Natural killer cell (primary cell): ENCODE measurements around the gene LARP4B. TPM values are rescaled to one million over a fixed set of nuclear protein-coding genes. Genes with fewer than 3 reads are reported as not detected.

Experiments
- ATAC-seq, 3 donors: fragments of 150-1000 bp in 2 of 3; fragments of 200-7000 bp in 1 of 3; cut with Tn5 transposase; 1 replicate in 1 of 3; 2 replicates in 2 of 3; pipeline ENCODE4 v1.10.0; 2021; ENCODE audit warnings: mild to moderate bottlenecking in 2 of 3, moderate library complexity in 2 of 3
- DNase-seq, 2 donors: peaks; one replicate each; pipeline versions ENCODE4 v3.0.0 to v3.0.0-alpha.2; 2013 to 2021; ENCODE audit warnings: mixed read lengths in 1 of 2
- H3K27ac ChIP-seq: one replicate; pipeline ENCODE4 v1.5.1; 2013; ENCODE audit warnings: mild to moderate bottlenecking, low read length
- H3K27me3 ChIP-seq: one replicate; pipeline ENCODE4 v1.6.1; 2013; ENCODE audit warnings: low read length; ENCODE audit not compliant: control insufficient read depth, insufficient read depth
- H3K36me3 ChIP-seq: one replicate; pipeline ENCODE4 v1.6.1; 2013; ENCODE audit warnings: low read length; ENCODE audit not compliant: control insufficient read depth, insufficient read depth
- H3K4me1 ChIP-seq: one replicate; pipeline ENCODE4 v1.6.1; 2013; ENCODE audit warnings: low read length; ENCODE audit not compliant: control insufficient read depth, insufficient read depth
- H3K4me3 ChIP-seq: one replicate; pipeline ENCODE4 v1.5.1; 2013; ENCODE audit warnings: low read length
- H3K9me3 ChIP-seq: one replicate; pipeline ENCODE4 v1.6.1; 2013; ENCODE audit warnings: low read length; ENCODE audit not compliant: control insufficient read depth, insufficient read depth
- H3K27ac Mint-ChIP-seq, 2 donors: one replicate each; pipeline ENCODE4 v1.8.0; 2022; ENCODE audit warnings: mild to moderate bottlenecking in 2 of 2, mixed read lengths in 2 of 2, moderate library complexity in 1 of 2
- H3K27me3 Mint-ChIP-seq, 2 donors: one replicate each; pipeline ENCODE4 v1.8.0; 2022; ENCODE audit warnings: low read depth in 2 of 2, mixed read lengths in 2 of 2
- H3K36me3 Mint-ChIP-seq: one replicate; pipeline ENCODE4 v1.8.0; 2022; ENCODE audit warnings: mixed read lengths
- H3K4me1 Mint-ChIP-seq, 2 donors: one replicate each; pipeline ENCODE4 v1.8.0; 2022; ENCODE audit warnings: mixed read lengths in 2 of 2
- H3K4me3 Mint-ChIP-seq: one replicate; pipeline ENCODE4 v1.8.0; 2022; ENCODE audit warnings: mild to moderate bottlenecking, moderate library complexity, mixed read lengths
- H3K9me3 Mint-ChIP-seq, 2 donors: one replicate each; pipeline ENCODE4 v1.8.0; 2022; ENCODE audit warnings: mixed read lengths in 2 of 2
- WGBS: methylation state at CpG from one replicate; pipeline ENCODE4 v1.1.7; 2013; ENCODE audit warnings: missing lambda C conversion rate; ENCODE audit not compliant: insufficient coverage; 5-methylcytosine and 5-hydroxymethylcytosine counted together
- intact Hi-C: fragments of 100-400 bp; cut with micrococcal nuclease; formaldehyde crosslinking; loops from one replicate; pipeline ENCODE4 v1.14.2; 2022
- total RNA-seq, 4 donors: library from RNA; stranded (reverse); fragments of 120-200 nt in 1 of 4; gene quantifications; one replicate each; pipeline versions ENCODE4 v1.2.3 to v1.2.4, GENCODE V29; 2013 to 2022
- TF ChIP-seq, protein P1 (sequence below): fragments of 200-600 bp; IDR thresholded peaks from one replicate; pipeline ENCODE4 v1.8.0; 2022; ENCODE audit warnings: antibody characterized with exemption

LARP4B gene
- total RNA-seq, 3 donors from 2014 or later (not counting 1 experiment from before 2014, with no cell fraction given), result 75.5 to 95.4 (median 90.2) TPM

DNA sequence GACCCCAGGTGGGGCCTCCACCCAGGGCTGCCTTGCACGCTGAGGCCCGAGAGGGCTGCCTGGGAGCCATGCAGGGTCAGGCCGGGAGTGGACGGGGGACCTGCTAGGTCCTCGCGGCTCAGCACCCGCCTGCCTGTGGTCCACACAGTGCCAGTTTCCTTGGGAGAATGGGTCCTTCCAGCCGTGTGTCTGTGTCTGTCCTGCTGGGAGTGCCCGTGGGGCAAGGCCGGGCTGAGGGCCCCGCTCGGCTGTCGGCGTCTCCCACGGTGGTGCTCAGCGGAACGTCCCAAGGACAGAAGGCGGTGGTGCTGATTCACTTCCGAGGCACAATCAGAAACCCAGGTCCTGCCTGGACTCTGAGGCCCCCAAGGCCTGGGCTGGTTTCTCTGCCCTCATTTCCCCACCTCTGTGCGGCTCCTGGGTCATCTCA is 33.5 kb upstream of the LARP4B start:
- Histone ChIP-seq H3K27ac (no peak overlapping the region), H3K9me3 (no peaks in the 10 kb centered on the region), H3K4me1 (no peaks in the 10 kb centered on the region), H3K27me3 (no peaks in the 10 kb centered on the region), H3K4me3 (no peak overlapping the region), H3K36me3 (no peaks in the 10 kb centered on the region)
- DNase-seq (no peak), ATAC-seq (peak in 1 of 3 donors; percentile 41)
- no peak overlapping the region for H3K4me3 Mint-ChIP-seq
- WGBS, result 95% methylated on average over 20 of the region's 20 CpGs
- intact Hi-C loops, result no loop called here
- H3K4me1 Mint-ChIP-seq, result peaks cover 0 to 4% of the 10 kb centered on the region in 2 donors
- no peaks in the 10 kb centered on the region for H3K9me3 Mint-ChIP-seq
- H3K36me3 Mint-ChIP-seq, result no peaks in the 10 kb centered on the region
- TF ChIP-seq, protein P1, sequence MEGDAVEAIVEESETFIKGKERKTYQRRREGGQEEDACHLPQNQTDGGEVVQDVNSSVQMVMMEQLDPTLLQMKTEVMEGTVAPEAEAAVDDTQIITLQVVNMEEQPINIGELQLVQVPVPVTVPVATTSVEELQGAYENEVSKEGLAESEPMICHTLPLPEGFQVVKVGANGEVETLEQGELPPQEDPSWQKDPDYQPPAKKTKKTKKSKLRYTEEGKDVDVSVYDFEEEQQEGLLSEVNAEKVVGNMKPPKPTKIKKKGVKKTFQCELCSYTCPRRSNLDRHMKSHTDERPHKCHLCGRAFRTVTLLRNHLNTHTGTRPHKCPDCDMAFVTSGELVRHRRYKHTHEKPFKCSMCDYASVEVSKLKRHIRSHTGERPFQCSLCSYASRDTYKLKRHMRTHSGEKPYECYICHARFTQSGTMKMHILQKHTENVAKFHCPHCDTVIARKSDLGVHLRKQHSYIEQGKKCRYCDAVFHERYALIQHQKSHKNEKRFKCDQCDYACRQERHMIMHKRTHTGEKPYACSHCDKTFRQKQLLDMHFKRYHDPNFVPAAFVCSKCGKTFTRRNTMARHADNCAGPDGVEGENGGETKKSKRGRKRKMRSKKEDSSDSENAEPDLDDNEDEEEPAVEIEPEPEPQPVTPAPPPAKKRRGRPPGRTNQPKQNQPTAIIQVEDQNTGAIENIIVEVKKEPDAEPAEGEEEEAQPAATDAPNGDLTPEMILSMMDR, result no peak
- H3K27ac Mint-ChIP-seq, result no peak overlapping the region
- H3K27me3 Mint-ChIP-seq, result peaks cover 19 to 22% of the 10 kb centered on the region in 2 donors

DNA sequence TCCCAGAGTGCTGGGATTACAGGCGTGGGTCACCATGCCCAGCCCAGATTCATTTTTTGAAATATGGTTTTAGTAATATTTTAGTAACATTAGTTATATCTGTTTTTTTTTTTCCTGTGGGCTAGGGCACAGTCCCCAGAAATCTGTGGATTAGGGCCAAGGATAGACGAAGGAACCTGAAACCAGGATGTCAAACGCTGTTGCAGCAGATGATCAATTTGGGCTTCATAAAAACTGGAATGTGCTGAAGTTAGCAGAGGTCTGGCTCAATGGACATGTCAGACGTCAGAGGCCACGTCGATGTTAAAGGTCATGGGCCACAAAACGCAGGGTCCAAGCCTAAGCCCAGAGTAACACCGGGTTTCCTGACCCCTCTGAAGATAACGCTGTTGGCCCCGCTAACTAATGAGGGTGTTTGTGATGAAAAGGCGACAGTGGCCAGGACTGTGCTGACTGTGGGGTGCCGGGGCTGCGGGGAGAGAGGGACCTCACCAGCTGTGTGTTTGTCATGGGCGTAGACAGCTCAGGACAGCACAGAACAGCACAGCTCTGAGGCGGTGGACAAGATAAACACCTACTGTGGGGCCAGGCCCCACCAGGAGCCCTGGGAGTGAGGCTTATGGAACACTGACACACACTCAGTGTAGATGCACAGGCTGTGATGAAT is 32.9 kb upstream of the LARP4B start:
- no peak overlapping the region for H3K27ac ChIP-seq
- H3K4me3 Mint-ChIP-seq, result no peak overlapping the region
- intact Hi-C loops, result no loop called here
- H3K36me3 Mint-ChIP-seq, result no peaks in the 10 kb centered on the region
- no peaks in the 10 kb centered on the region for H3K36me3 ChIP-seq
- DNase-seq (no peak), ATAC-seq (peak in 1 of 3 donors; percentile 7)
- H3K27ac Mint-ChIP-seq, result no peak overlapping the region
- TF ChIP-seq, protein P1, result no peak
- H3K9me3 ChIP-seq, result no peaks in the 10 kb centered on the region
- no peaks in the 10 kb centered on the region for H3K27me3 ChIP-seq
- 94% methylated on average over 15 of the region's 15 CpGs for WGBS
- peaks cover 0 to 4% of the 10 kb centered on the region in 2 donors for H3K4me1 Mint-ChIP-seq
- no peaks in the 10 kb centered on the region for H3K9me3 Mint-ChIP-seq
- H3K4me3 ChIP-seq, result no peak overlapping the region
- H3K4me1 ChIP-seq, result no peaks in the 10 kb centered on the region
- H3K27me3 Mint-ChIP-seq, result peaks cover 13 to 19% of the 10 kb centered on the region in 2 donors

DNA sequence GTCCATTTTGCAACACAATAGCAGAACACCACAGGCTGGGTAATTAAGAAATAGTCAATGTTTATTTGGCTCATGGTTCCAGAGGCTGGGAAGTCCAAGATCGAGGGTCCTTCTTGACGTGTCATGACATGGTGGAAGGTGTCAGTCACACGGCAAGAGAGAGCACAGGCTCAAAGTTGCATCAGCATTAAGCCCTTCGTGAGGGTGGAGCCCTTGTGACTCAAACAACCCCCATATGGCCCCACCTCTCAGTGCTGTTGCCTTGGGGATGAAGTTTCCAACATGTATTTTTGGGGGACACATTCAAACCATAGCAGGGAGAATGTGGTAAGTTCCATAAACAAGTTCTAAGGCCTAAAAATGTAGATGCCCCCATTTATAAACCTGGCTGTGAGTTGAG is 32.1 kb upstream of the LARP4B start:
- H3K36me3 Mint-ChIP-seq, result no peaks in the 10 kb centered on the region
- no peak overlapping the region for H3K4me3 Mint-ChIP-seq
- no peak overlapping the region for H3K4me3 ChIP-seq
- no peak overlapping the region for H3K27ac ChIP-seq
- no peaks in the 10 kb centered on the region for H3K27me3 ChIP-seq
- H3K4me1 Mint-ChIP-seq, result peaks cover 0 to 6% of the 10 kb centered on the region in 2 donors
- no peaks in the 10 kb centered on the region for H3K9me3 Mint-ChIP-seq
- 93% methylated on average over 3 of the region's 4 CpGs for WGBS
- DNase-seq (no peak), ATAC-seq (no peak)
- no peaks in the 10 kb centered on the region for H3K36me3 ChIP-seq
- H3K9me3 ChIP-seq, result no peaks in the 10 kb centered on the region
- peaks cover 7 to 13% of the 10 kb centered on the region in 2 donors for H3K27me3 Mint-ChIP-seq
- H3K27ac Mint-ChIP-seq, result no peak overlapping the region
- H3K4me1 ChIP-seq, result no peaks in the 10 kb centered on the region
- intact Hi-C loops, result no loop called here
- TF ChIP-seq, protein P1, result no peak

- Histone ChIP-seq H3K27ac (no peak overlapping the region), H3K27me3 (no peaks in the 10 kb centered on the region), H3K9me3 (no peaks in the 10 kb centered on the region), H3K4me1 (no peaks in the 10 kb centered on the region), H3K36me3 (no peaks in the 10 kb centered on the region), H3K4me3 (no peak overlapping the region)
- H3K36me3 Mint-ChIP-seq, result no peaks in the 10 kb centered on the region
- H3K4me1 Mint-ChIP-seq, result peaks cover 0 to 9% of the 10 kb centered on the region in 2 donors
- H3K27ac Mint-ChIP-seq, result no peak overlapping the region
- TF ChIP-seq, protein P1, result no peak
- DNase-seq (no peak), ATAC-seq (no peak)
- intact Hi-C loops, result no loop called here
- WGBS, result 89% methylated on average over 5 of the region's 5 CpGs
- H3K4me3 Mint-ChIP-seq, result no peak overlapping the region
- no peaks in the 10 kb centered on the region for H3K9me3 Mint-ChIP-seq
- H3K27me3 Mint-ChIP-seq, result peaks cover 7 to 12% of the 10 kb centered on the region in 2 donors
Measured at GRCh38 chr10:963186-963585, 31.7 kb upstream of the LARP4B start.
